ENCODE measurements around the gene GLUL. TPM values are rescaled to one million over a fixed set of nuclear protein-coding genes. Genes with fewer than 3 reads are reported as not detected.
"Not testable (repeated sequence)": the region's sequence is repeated elsewhere in the genome, so short reads cannot be mapped to it uniquely, and the experiment has no call there.

GLUL gene
- total RNA-seq, 8 experiments from 2014 or later: 49.0 to 392 (median 167) TPM

GRCh38 chr1:182389619-182390047, 2.0 kb downstream of the GLUL start:
- in situ Hi-C loops (cut with MboI; ENCODE audit: low pct_unique_long_range_greater_than_20kb in 2 of 9, low sequenced_read_pairs in 9 of 9, unreplicated experiment in 9 of 9): loop anchor here in 7 of 9 experiments (10.0 kb wide), 3 partner anchors 245 to 905 kb away; partner anchors contain the start of gene CACNA1E (in 1 of the 7)
- H3K4me1 ChIP-seq (replicated peaks in 1 of 2): peaks cover 7 to 20% of the 10 kb centered on the region in 2 donors
- peak overlapping the region; percentile 84 to 98 (median 94) for H3K4me3 ChIP-seq
- ATAC-seq (replicated peaks in 6 of 8): no peak
- WGBS, 10 experiments: 0 to 11% (median 3%) methylated on average over 3 to 13 of the region's 13 CpGs; no CpG with 5 or more reads in 4 of the 10 experiments
- H3K27ac ChIP-seq: no peak overlapping the region

GRCh38 chr1:182388392-182389134, 3.0 kb downstream of the GLUL start:
- in situ Hi-C loops (cut with MboI; ENCODE audit: low pct_unique_long_range_greater_than_20kb in 2 of 9, low sequenced_read_pairs in 9 of 9, unreplicated experiment in 9 of 9): no loop called here
- 17 to 100% (median 55%) methylated on average over 1 to 5 of the region's 5 CpGs; no CpG with 5 or more reads in 2 of the 10 experiments for WGBS, 10 experiments
- H3K27ac ChIP-seq: no peak overlapping the region
- ATAC-seq (replicated peaks in 6 of 8): no peak
- H3K4me1 ChIP-seq (replicated peaks in 1 of 2): peaks cover 5 to 11% of the 10 kb centered on the region in 2 donors
- peak overlapping the region in 4 of 5 donors; percentile 84 to 98 (median 91) for H3K4me3 ChIP-seq

GRCh38 chr1:182387566-182387965, 4.0 kb downstream of the GLUL start:
- H3K4me3 ChIP-seq: no peak overlapping the region

DNA sequence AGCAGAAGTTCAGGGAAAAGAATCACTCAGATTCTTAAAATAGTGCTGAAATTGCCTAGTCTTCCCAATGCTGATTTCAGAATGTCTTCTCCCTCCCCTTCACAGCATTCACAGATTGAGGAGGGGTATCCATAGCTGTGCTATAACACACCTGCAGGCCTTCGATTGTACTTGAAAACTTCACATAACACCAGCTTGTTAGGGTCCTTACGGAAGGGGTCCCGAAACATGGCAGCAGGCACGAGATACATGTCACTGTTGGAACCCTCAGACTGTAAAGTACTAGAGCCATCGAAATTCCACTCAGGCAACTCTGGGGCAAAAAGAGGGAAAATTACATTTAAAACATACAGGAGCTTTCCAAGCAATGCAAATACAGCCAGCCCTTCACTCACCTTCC, 4.6 kb downstream of the GLUL start:
- in situ Hi-C loops (cut with MboI; ENCODE audit: low pct_unique_long_range_greater_than_20kb in 2 of 9, low sequenced_read_pairs in 9 of 9, unreplicated experiment in 9 of 9): no loop called here
- H3K4me1 ChIP-seq (replicated peaks in 1 of 2): peaks cover 4 to 5% of the 10 kb centered on the region in 2 donors
- no peak for ATAC-seq (replicated peaks in 6 of 8)
- no peak overlapping the region for H3K4me3 ChIP-seq
- H3K27ac ChIP-seq: no peak overlapping the region
- 60 to 100% (median 93%) methylated on average over 2 to 5 of the region's 5 CpGs; no CpG with 5 or more reads in 3 of the 10 experiments for WGBS, 10 experiments

More at GRCh38 chr1:182387566-182387965, 4.0 kb downstream of the GLUL start:
- in situ Hi-C loops (cut with MboI; ENCODE audit: low pct_unique_long_range_greater_than_20kb in 2 of 9, low sequenced_read_pairs in 9 of 9, unreplicated experiment in 9 of 9): no loop called here
- 20 to 100% (median 92%) methylated on average over 1 to 2 of the region's 2 CpGs; no CpG with 5 or more reads in 3 of the 10 experiments for WGBS, 10 experiments
- Histone ChIP-seq H3K27ac (no peak overlapping the region), H3K4me1 (replicated peaks in 1 of 2) (peaks cover 5 to 10% of the 10 kb centered on the region in 2 donors)
- ATAC-seq (replicated peaks in 6 of 8): no peak

DNA sequence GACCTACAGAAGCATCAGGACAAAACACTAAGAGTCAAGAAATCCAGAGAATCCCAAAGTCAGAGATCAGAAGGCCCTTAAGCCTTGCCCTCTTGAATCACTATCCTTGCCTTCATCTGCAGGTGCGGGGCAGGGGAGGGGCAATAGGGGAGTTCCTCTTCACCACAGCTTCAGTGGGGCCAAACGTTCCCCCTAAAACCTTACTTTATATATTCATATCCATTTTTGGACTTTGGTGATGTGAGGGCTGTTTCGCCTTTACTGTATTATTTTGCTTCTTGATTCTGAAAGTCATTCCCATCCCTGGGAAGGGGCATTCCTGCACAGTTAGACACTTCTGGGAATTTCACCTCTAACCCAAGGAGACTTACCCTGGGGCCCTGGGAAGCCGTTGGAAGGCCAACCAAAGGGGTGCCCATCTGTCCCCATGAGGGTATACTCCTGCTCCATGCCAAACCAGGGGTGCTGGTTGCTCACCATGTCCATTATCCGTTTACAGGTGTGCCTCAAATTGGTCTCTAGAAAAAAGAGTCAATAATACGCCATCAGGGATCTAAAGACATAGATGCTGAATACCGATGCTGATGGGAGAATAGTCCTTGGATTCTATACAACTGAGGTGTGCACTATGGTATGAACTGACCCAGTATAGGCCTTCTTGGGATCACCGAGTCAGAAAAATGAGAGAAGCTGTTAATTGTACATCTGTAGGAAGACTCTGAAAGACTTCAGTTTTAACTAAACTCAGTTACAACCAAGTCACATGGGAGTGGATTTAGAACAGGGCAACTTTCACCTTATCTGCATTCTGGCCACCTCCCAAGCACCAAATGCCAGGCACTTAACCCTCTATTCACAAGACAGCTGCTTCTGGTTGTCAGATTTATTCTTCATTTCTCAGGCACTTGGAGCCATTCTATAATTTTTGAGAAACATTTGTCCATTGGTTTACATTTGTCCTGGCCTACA, 5.4 kb downstream of the GLUL start:
- peaks cover 4 to 5% of the 10 kb centered on the region in 2 donors for H3K4me1 ChIP-seq (replicated peaks in 1 of 2)
- ATAC-seq (replicated peaks in 6 of 8): no peak
- in situ Hi-C loops (cut with MboI; ENCODE audit: low pct_unique_long_range_greater_than_20kb in 2 of 9, low sequenced_read_pairs in 9 of 9, unreplicated experiment in 9 of 9): no loop called here
- 83 to 100% (median 100%) methylated on average over 1 to 7 of the region's 8 CpGs; no CpG with 5 or more reads in 2 of the 10 experiments for WGBS, 10 experiments
- H3K4me3 ChIP-seq: no peak overlapping the region
- H3K27ac ChIP-seq: no peak overlapping the region

GRCh38 chr1:182384387-182384960, 7.1 kb downstream of the GLUL start:
- Histone ChIP-seq H3K4me3 (no peak overlapping the region), H3K27ac (no peak overlapping the region), H3K4me1 (replicated peaks in 1 of 2) (peaks cover 4 to 5% of the 10 kb centered on the region in 2 donors)
- in situ Hi-C loops (cut with MboI; ENCODE audit: low pct_unique_long_range_greater_than_20kb in 2 of 9, low sequenced_read_pairs in 9 of 9, unreplicated experiment in 9 of 9): no loop called here
- WGBS, 10 experiments: 80 to 100% (median 95%) methylated on average over 1 to 11 of the region's 19 CpGs; no CpG with 5 or more reads in 1 of the 10 experiments
- ATAC-seq (replicated peaks in 6 of 8): no peak

DNA sequence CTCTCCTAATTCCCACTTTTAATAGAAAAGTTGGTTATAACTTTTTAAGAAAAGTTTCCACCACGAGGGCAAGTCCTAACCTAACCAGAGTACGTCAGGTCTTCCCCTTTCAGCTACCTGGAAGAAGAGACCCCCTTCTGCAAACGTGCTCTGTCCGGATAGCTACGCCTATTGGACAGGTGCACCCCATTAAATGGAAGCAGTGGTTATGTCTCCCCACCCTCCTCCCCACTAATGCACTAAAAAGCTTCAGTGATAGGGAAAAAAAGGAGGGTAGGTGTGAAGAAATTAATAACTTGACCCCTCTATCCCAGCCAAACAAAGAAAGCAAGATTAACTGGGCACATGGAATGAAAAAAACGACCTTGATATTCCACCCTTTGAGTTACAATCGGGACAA, 7.7 kb downstream of the GLUL start:
- H3K4me3 ChIP-seq: no peak overlapping the region
- no peak for ATAC-seq (replicated peaks in 6 of 8)
- H3K27ac ChIP-seq: no peak overlapping the region
- peaks cover 3 to 4% of the 10 kb centered on the region in 2 donors for H3K4me1 ChIP-seq (replicated peaks in 1 of 2)
- in situ Hi-C loops (cut with MboI; ENCODE audit: low pct_unique_long_range_greater_than_20kb in 2 of 9, low sequenced_read_pairs in 9 of 9, unreplicated experiment in 9 of 9): no loop called here
- WGBS, 10 experiments: 67 to 100% (median 97%) methylated on average over 1 to 5 of the region's 7 CpGs

DNA sequence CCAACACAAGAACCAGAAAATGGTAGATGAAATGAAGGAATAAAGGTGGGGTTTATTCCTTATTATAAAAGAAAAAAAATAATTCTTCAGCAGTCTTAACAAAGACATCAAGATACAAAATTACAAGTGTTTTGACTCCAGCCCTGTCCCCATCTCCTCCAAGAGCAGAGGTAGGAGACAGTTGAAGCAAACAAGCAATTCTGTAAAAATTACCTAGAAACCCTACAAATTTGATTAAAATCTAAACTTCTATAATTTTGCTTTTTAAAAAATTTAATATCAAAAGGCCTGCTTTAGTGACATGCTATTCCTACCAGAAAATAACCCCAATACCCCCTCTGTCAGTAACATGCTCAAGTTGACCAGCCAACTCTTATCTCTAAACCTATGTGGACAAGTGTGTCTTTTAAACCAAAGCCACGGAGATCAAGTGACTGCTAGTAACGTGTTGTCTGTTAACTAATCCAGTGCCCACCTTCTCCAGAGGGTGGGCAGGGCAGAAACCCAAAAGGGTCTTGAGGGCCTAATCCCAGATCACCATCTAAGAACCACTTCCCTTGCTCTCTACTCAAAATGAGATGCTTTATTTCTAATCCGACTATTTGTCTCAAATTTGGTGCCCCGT, 8.4 kb downstream of the GLUL start:
- no peak for ATAC-seq (replicated peaks in 6 of 8)
- Histone ChIP-seq H3K4me3 (no peak overlapping the region), H3K4me1 (replicated peaks in 1 of 2) (no peaks in the 10 kb centered on the region), H3K27ac (no peak overlapping the region)
- in situ Hi-C loops (cut with MboI; ENCODE audit: low pct_unique_long_range_greater_than_20kb in 2 of 9, low sequenced_read_pairs in 9 of 9, unreplicated experiment in 9 of 9): no loop called here
- WGBS, 10 experiments: 83 to 100% (median 96%) methylated on average over 1 to 4 of the region's 4 CpGs

GRCh38 chr1:182381962-182382819, 9.4 kb downstream of the GLUL start:
- peak in 5 of 8 experiments; percentile 10 to 24 (median 24) for ATAC-seq (replicated peaks in 6 of 8)
- H3K4me1 ChIP-seq (replicated peaks in 1 of 2): no peaks in the 10 kb centered on the region
- in situ Hi-C loops (cut with MboI; ENCODE audit: low pct_unique_long_range_greater_than_20kb in 2 of 9, low sequenced_read_pairs in 9 of 9, unreplicated experiment in 9 of 9): no loop called here
- no peak overlapping the region for H3K27ac ChIP-seq
- WGBS, 10 experiments: 74 to 100% (median 90%) methylated on average over 1 to 9 of the region's 9 CpGs; no CpG with 5 or more reads in 1 of the 10 experiments
- H3K4me3 ChIP-seq: no peak overlapping the region

DNA sequence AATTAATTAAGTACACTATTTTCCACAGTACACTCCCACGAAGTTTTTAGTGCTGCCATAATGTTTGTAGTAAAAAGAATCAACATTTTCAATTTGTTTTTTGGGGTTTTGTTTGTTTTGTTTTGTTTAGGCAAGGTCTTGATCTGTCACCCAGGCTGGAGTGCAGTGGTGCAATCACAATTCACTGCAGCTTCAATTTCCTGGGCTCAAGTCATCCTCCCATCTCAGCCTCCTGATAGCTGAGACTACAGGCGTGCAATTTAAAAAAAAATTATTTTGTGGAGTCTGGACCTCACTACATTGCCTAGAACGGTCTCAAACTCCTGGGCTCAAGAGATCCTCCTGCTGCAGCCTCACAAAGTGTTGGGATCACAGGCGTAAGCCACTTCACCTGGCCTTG, 11.4 kb downstream of the GLUL start:
- Histone ChIP-seq H3K4me3 (no peak overlapping the region), H3K27ac (no peak overlapping the region), H3K4me1 (replicated peaks in 1 of 2) (no peaks in the 10 kb centered on the region)
- no peak for ATAC-seq (replicated peaks in 6 of 8)
- in situ Hi-C loops (cut with MboI; ENCODE audit: low pct_unique_long_range_greater_than_20kb in 2 of 9, low sequenced_read_pairs in 9 of 9, unreplicated experiment in 9 of 9): no loop called here
- 63 to 96% (median 90%) methylated on average over 2 to 4 of the region's 4 CpGs; no CpG with 5 or more reads in 1 of the 10 experiments for WGBS, 10 experiments

DNA sequence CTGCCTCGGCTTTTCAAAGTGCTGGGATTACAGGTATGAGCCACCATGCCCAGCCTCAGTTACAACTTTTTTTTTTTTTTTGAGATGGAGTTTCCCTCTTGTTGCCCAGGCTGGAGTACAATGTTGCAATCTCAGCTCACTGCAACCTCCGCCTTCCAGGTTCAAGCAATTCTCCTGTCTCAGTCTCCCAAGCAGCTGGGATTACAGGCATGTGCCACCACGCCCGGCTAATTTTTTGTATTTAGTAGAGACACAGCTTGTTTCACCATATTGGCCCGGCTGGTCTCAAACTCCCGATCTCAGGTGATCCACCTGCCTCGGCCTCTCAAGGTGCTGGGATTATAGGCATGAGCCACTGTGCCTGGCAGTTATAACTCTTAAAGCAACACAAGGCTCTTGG, 11.8 kb downstream of the GLUL start:
- not testable (repeated sequence) for H3K27ac ChIP-seq

More for the DNA sequence above, 11.8 kb downstream of the GLUL start:
- H3K4me3 ChIP-seq; ATAC-seq (replicated peaks in 6 of 8); in situ Hi-C loops (cut with MboI; ENCODE audit: low pct_unique_long_range_greater_than_20kb in 2 of 9, low sequenced_read_pairs in 9 of 9, unreplicated experiment in 9 of 9); H3K4me1 ChIP-seq (replicated peaks in 1 of 2): not testable (repeated sequence)
- 86 to 100% (median 100%) methylated on average over 1 to 7 of the region's 7 CpGs; no CpG with 5 or more reads in 3 of the 10 experiments for WGBS, 10 experiments

All from motor neuron (in vitro differentiated cells).